GM18867 (cell line): Measurements from ENCODE around the gene SPAG5.

ENCODE experiments used
- ATAC-seq: cut with Tn5 transposase; IDR thresholded peaks from one replicate; pipeline ENCODE4 v1.9.1; 2021; ENCODE audit warnings: mild to moderate bottlenecking, moderate library complexity; ENCODE audit not compliant: unreplicated experiment

Gene SPAG5

DNA sequence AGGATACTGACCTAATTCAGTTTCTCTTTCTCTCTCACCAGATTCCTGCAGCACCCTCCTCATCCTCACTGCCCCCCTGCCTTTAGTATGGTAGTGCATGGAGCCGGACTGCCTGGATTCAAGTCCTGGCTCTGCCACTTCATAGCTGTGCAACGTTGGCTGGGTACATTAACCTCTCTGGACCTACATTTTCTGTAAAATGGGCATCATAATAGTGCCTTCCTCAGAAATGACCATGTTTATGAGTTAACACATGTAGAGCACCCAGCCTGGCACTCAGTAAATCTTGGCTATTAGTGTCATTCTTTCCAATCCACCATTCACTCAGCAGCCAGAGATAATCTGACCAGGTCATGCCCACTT is 53.7 kb downstream of the SPAG5 start:
- ATAC-seq: no peak

GRCh38 chr17:28544402-28545140 is 54.3 kb downstream of the SPAG5 start:
- no peak for ATAC-seq

GRCh38 chr17:28541439-28541838 is 57.4 kb downstream of the SPAG5 start:
- no peak for ATAC-seq

- ATAC-seq: no peak
Observed at GRCh38 chr17:28540231-28540630, 58.6 kb downstream of the SPAG5 start.

DNA sequence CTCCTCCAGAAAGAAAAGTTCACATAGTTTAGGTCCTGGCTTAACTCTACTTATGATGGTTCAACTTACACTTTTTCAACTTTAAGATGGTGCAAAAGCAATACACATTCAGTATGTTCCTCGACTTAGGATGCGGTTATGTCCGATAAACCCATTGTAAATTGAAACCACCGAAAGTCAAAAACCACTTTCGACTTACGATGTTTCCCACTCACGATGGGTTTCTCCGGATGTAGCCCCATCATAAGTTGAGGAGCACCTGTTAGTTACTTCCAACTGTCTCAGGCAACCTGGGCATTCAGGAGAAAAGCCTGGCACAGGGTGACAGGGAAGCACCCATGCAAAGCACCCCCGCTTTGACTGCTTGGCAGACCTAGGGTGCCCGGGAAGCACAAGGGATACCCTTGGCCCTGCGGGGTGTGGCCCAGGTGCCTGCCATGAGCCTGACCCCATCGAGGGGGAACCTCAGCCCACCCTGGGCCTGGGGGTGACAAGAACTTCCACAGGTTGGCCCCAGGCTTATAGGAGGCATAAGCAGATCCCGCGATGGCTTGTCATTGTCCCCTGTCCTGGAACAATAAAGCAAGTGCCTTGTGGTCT is 60.4 kb downstream of the SPAG5 start:
- no peak for ATAC-seq

- ATAC-seq: no peak
Observed at GRCh38 chr17:28537219-28537610, 61.6 kb downstream of the SPAG5 start.

DNA sequence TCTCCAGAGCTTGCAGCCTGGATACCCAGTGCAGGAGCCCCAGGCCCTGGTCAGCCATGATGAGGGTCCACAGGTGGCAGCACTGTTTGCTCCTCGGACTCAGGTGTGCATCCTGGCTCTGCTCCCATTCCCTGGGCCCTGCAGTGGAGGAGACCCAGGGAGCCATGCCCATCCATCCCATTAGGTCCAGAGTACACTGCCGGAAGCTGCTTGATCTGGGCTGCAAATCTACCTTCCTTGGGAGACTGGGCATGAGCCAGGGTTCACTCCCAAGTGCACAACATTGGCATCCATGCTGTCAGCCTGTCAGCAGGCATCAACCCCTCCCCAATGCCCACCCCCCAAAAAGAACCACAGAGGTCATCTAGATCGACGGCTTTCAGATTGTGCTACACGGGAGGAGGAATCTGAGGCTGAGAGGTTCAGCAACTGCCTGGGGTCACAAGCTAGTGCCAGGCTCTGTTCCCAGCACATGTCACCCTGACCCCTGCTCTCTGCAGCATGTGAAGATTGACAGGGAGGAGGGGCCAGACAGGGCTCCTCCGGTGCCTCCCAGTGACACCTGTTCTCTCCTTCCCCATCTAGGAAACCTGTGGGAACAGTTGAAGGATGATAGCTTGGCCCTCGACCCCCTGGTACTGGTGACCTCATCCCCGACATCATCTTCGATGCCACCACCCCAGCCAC is 62.1 kb downstream of the SPAG5 start:
- no peak for ATAC-seq

- no peak for ATAC-seq
Observed at GRCh38 chr17:28534740-28535375, 64.0 kb downstream of the SPAG5 start.

GRCh38 chr17:28533091-28533807 is 65.6 kb downstream of the SPAG5 start:
- no peak for ATAC-seq

GRCh38 chr17:28532050-28532960 is 66.5 kb downstream of the SPAG5 start:
- ATAC-seq: no peak

GRCh38 chr17:28530926-28531325 is 67.9 kb downstream of the SPAG5 start:
- no peak for ATAC-seq

DNA sequence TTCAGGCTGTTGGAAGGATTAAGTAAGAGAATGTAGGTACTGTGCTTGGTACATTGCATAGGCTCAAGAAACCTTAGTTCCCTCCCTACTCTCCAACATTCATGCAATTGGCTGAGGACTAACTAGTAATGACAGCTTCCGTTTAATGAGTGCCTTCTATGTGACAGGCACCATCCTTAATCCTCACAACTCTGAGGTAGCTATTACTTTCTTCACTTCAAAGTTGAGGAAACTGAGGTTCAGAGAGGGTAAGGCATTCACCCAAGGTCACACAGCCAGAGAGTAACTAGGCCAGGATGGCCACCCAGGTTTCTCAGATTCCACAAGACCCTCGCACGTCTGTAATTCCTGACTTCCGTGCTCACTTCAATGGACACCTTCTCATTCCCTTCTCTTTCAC is 68.6 kb downstream of the SPAG5 start:
- no peak for ATAC-seq

DNA sequence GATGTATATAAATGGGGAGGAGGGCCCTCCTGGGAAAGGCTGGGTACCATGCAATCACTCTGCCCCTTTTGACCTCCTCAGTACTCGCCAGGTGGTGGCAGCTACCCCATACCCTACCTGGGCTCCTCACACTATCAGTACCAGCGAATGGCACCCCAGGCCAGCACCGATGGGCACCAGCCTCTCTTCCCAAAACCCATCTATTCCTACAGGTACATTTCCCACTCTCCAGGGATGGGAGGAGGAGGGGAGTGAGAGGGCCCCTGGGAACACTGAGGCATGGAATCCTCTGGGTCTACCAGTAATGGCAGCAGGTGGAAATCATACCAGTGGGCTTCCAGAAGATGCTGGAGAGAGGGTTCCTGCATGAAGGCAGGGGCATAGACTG is 69.8 kb downstream of the SPAG5 start:
- no peak for ATAC-seq

- no peak for ATAC-seq
Observed at GRCh38 chr17:28528327-28529012, 70.4 kb downstream of the SPAG5 start.

GRCh38 chr17:28527859-28528258 is 71.0 kb downstream of the SPAG5 start:
- ATAC-seq: no peak
